Transverse colon (tissue), 3 donors: Measurements from ENCODE around the gene SEBOX.

Experiments used
- POLR2A ChIP-seq: fragments of 450-650 bp; IDR thresholded peaks from one replicate; pipeline ENCODE4 v1.6.1; 2016; ENCODE audit warnings: antibody characterized with exemption, mild to moderate bottlenecking, moderate library complexity
- TF ChIP-seq, protein P1 (sequence below), 5 experiments: fragments of 200-600 bp in 3 of 5; fragments of 450-650 bp in 2 of 5; sonication (generic) in 3 of 5; IDR thresholded peaks; 1 replicate in 2 of 5; 2 replicates in 3 of 5; pipeline ENCODE4 v1.5.1; 2016 to 2017; ENCODE audit warnings: antibody characterized with exemption in 5 of 5, inconsistent platforms in 3 of 5, mild to moderate bottlenecking in 2 of 5, moderate library complexity in 1 of 5

DNA sequence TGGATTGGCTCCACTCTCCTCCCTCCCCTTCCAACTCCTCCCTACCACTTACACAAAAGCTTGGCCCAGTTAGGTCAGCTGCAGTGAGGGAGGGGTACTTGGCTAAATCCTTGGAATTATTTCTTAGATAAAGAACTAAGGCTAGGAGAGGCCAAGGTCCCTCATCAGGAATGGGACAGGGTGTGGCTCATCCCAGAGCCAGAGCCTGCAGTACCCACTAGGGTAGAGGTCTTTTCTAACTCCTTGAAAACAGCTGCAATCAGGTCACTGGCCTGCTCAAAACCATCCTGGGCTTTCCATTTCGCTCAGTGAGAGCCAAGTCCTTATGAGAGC is 42.9 kb upstream of the SEBOX start:
- TF ChIP-seq, protein P1, sequence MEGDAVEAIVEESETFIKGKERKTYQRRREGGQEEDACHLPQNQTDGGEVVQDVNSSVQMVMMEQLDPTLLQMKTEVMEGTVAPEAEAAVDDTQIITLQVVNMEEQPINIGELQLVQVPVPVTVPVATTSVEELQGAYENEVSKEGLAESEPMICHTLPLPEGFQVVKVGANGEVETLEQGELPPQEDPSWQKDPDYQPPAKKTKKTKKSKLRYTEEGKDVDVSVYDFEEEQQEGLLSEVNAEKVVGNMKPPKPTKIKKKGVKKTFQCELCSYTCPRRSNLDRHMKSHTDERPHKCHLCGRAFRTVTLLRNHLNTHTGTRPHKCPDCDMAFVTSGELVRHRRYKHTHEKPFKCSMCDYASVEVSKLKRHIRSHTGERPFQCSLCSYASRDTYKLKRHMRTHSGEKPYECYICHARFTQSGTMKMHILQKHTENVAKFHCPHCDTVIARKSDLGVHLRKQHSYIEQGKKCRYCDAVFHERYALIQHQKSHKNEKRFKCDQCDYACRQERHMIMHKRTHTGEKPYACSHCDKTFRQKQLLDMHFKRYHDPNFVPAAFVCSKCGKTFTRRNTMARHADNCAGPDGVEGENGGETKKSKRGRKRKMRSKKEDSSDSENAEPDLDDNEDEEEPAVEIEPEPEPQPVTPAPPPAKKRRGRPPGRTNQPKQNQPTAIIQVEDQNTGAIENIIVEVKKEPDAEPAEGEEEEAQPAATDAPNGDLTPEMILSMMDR (IDR thresholded peaks at IDR 0.05) = no peak
- TF ChIP-seq POLR2A = no peak
